Measurements from ENCODE around the gene S100A16. TPM values are rescaled to one million over a fixed set of nuclear protein-coding genes. Genes with fewer than 3 reads are reported as not detected.
"Not testable (repeated sequence)": the region's sequence is repeated elsewhere in the genome, so short reads cannot be mapped to it uniquely, and the experiment has no call there.

The S100A16 gene
- total and polyA plus RNA-seq, 8 donors: 8.9 to 361 (median 120) TPM

DNA sequence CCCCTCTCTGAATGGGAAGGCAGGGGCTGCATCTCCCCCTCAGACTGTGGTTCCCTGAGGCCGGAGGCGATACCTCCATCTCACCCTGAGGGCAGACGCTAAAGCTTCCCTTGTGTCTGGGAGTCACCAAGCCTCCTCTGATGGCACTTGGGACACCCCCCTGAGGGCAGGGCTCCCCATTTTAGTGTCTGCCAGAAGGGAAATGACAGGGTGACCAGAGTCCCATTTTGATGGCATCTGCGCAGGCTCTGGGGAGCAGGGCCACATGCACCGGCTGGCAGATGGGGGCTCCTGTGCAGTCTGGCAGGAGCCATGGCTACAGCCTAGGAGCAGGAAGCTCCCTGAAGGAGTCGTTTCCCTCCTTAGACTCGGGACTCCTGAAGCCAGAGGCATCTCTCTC lies 48.9 kb downstream of the S100A16 start:
- WGBS, 5 donors: 80 to 97% (median 89%) methylated on average over 6 to 7 of the region's 7 CpGs
- DNase-seq: no peak
- Histone ChIP-seq H3K36me3 (no peaks in the 10 kb centered on the region), H3K4me1 (peaks cover 33 to 38% (median 38%) of the 10 kb centered on the region in 4 donors), H3K27me3 (no peaks in the 10 kb centered on the region), H3K4me3 (no peak overlapping the region), H3K27ac (peak overlapping the region in 1 of 5 donors; percentile 30), H3K9me3 (no peaks in the 10 kb centered on the region)
- intact Hi-C loops (cut with DNase I; ENCODE audit: low total_unique reads): loop anchor here (5.0 kb wide), 1 partner anchor 47 kb away; no protein-coding TSS in a partner anchor
- TF ChIP-seq EP300 (IDR thresholded peaks at IDR 0.05) (no peak), POLR2AphosphoS5 (IDR thresholded peaks at IDR 0.05) (no peak), POLR2A (IDR thresholded peaks at IDR 0.05) (no peak)
- TF ChIP-seq, protein P1, sequence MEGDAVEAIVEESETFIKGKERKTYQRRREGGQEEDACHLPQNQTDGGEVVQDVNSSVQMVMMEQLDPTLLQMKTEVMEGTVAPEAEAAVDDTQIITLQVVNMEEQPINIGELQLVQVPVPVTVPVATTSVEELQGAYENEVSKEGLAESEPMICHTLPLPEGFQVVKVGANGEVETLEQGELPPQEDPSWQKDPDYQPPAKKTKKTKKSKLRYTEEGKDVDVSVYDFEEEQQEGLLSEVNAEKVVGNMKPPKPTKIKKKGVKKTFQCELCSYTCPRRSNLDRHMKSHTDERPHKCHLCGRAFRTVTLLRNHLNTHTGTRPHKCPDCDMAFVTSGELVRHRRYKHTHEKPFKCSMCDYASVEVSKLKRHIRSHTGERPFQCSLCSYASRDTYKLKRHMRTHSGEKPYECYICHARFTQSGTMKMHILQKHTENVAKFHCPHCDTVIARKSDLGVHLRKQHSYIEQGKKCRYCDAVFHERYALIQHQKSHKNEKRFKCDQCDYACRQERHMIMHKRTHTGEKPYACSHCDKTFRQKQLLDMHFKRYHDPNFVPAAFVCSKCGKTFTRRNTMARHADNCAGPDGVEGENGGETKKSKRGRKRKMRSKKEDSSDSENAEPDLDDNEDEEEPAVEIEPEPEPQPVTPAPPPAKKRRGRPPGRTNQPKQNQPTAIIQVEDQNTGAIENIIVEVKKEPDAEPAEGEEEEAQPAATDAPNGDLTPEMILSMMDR (IDR thresholded peaks at IDR 0.05): no peak

DNA sequence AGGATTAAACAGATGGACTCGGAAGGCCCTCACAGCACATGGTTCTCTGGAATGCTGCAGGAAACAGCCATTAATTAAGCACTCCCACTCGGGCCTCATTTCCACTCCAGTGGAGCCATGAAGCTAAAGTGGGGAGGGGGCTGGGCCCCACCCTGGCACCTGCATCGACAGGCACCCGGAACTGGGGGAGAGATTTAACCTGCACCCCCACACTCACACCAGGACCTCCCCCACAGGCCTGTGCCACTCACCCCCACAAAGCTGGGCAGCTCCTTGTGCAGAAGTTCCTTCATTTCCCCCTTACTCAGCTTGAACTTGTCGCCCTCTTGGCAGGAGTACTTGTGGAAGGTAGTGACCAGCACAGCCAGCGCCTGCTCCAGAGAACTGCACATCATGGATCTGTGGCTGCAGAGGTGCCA lies 49.4 kb downstream of the S100A16 start:
- TF ChIP-seq EP300 (IDR thresholded peaks at IDR 0.05): no peak
- no peak for TF ChIP-seq POLR2AphosphoS5 (IDR thresholded peaks at IDR 0.05)
- TF ChIP-seq POLR2A (IDR thresholded peaks at IDR 0.05): no peak
- TF ChIP-seq, protein P1 (IDR thresholded peaks at IDR 0.05): no peak
- no peak for DNase-seq
- intact Hi-C loops (cut with DNase I; ENCODE audit: low total_unique reads): loop anchor here (5.0 kb wide), 1 partner anchor 46 kb away; no protein-coding TSS in a partner anchor

DNA sequence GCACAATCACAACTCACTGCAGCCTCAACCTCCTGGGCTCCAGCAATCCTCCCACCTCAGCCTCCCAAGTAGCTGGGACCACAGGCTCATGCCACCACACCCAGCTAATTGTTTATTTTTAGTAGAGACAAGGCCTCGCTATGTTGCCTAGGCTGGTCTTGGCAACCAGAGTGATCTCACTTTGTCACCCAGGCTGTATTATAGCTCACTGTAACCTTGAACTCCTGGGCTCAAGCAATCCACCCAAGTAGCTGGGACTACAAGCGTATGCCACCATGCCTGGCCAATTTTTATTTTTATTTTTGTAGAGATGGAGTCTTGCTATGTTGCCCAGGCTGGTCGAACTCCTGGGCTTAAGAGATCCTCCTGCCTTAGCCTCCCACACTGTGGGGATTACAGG lies 50.9 kb downstream of the S100A16 start:
- not testable (repeated sequence) for H3K27ac ChIP-seq, H3K9me3 ChIP-seq, DNase-seq, H3K36me3 ChIP-seq, H3K27me3 ChIP-seq, H3K4me3 ChIP-seq
- peaks cover 18 to 19% (median 18%) of the 10 kb centered on the region in 4 donors for H3K4me1 ChIP-seq
- intact Hi-C loops (cut with DNase I; ENCODE audit: low total_unique reads): loop anchor here (5.0 kb wide), 1 partner anchor 45 kb away; no protein-coding TSS in a partner anchor
- 83 to 88% (median 86%) methylated on average over 3 of the region's 3 CpGs for WGBS, 5 donors

More for the DNA sequence above, 49.4 kb downstream of the S100A16 start:
- no peak overlapping the region for H3K27ac ChIP-seq
- no peaks in the 10 kb centered on the region for H3K9me3 ChIP-seq
- no peaks in the 10 kb centered on the region for H3K36me3 ChIP-seq
- no peaks in the 10 kb centered on the region for H3K27me3 ChIP-seq
- 78 to 89% (median 86%) methylated on average over 4 to 6 of the region's 6 CpGs for WGBS, 5 donors
- H3K4me3 ChIP-seq: no peak overlapping the region
- peaks cover 33% of the 10 kb centered on the region in 4 donors for H3K4me1 ChIP-seq

DNA sequence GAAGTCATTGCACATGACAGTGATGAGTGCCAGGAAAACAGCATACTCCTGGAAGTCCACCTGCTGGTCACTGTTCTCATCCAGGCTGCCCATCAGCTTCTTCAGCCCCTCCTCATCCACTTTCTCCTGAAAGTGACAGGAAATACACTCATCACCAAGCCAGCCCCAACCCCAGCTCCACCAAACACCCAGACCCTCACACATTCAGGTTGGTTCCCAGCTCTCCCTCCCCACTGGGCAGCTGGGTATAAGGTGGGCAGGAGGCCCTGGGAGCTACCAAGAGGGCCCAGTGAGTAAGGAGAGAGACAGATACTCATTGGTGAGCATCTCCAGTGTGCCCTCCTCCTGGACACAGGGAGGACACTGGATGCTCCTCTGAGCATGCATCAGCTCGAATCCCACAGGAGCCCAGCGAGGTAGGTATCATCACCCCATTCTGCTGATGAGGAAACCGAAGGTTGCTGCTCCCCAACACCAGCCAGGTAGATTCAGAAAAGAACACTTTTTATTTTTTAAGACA lies 51.4 kb downstream of the S100A16 start:
- TF ChIP-seq, protein P1 (IDR thresholded peaks at IDR 0.05): no peak
- TF ChIP-seq EP300 (IDR thresholded peaks at IDR 0.05) (no peak), POLR2A (IDR thresholded peaks at IDR 0.05) (no peak), POLR2AphosphoS5 (IDR thresholded peaks at IDR 0.05) (no peak)
- DNase-seq: no peak
- intact Hi-C loops (cut with DNase I; ENCODE audit: low total_unique reads): loop anchor here (5.0 kb wide), 1 partner anchor 44 kb away; no protein-coding TSS in a partner anchor
- no peaks in the 10 kb centered on the region for H3K9me3 ChIP-seq
- peaks cover 13 to 14% (median 13%) of the 10 kb centered on the region in 4 donors for H3K4me1 ChIP-seq
- H3K27me3 ChIP-seq: no peaks in the 10 kb centered on the region
- H3K36me3 ChIP-seq: no peaks in the 10 kb centered on the region
- 95 to 100% (median 97%) methylated on average over 3 of the region's 3 CpGs for WGBS, 5 donors
- H3K27ac ChIP-seq: no peak overlapping the region
- H3K4me3 ChIP-seq: no peak overlapping the region

All from stomach (tissue), 9 donors.